GM12875 (cell line): Measurements from ENCODE around the gene FAAP20.
A peak's percentile ranks its signal among the peaks of the same experiment; 100 is the strongest.

Experiments
- H3K4me3 ChIP-seq: one replicate; pipeline ENCODE4 v1.5.1; 2011; ENCODE audit warnings: low read depth, low read length, control low read depth
- TF ChIP-seq, protein P1 (sequence below): IDR thresholded peaks from 2 replicates; pipeline ENCODE4 v1.5.1; 2011; ENCODE audit warnings: low read depth, mild to moderate bottlenecking, control low read depth, inconsistent platforms, low read length, moderate library complexity, borderline replicate concordance; ENCODE audit not compliant: insufficient read depth

FAAP20 gene

GRCh38 chr1:2208309-2209239 lies 14.0 kb upstream of the FAAP20 start:
- TF ChIP-seq, protein P1, sequence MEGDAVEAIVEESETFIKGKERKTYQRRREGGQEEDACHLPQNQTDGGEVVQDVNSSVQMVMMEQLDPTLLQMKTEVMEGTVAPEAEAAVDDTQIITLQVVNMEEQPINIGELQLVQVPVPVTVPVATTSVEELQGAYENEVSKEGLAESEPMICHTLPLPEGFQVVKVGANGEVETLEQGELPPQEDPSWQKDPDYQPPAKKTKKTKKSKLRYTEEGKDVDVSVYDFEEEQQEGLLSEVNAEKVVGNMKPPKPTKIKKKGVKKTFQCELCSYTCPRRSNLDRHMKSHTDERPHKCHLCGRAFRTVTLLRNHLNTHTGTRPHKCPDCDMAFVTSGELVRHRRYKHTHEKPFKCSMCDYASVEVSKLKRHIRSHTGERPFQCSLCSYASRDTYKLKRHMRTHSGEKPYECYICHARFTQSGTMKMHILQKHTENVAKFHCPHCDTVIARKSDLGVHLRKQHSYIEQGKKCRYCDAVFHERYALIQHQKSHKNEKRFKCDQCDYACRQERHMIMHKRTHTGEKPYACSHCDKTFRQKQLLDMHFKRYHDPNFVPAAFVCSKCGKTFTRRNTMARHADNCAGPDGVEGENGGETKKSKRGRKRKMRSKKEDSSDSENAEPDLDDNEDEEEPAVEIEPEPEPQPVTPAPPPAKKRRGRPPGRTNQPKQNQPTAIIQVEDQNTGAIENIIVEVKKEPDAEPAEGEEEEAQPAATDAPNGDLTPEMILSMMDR, result no peak
- H3K4me3 ChIP-seq, result no peak overlapping the region

DNA sequence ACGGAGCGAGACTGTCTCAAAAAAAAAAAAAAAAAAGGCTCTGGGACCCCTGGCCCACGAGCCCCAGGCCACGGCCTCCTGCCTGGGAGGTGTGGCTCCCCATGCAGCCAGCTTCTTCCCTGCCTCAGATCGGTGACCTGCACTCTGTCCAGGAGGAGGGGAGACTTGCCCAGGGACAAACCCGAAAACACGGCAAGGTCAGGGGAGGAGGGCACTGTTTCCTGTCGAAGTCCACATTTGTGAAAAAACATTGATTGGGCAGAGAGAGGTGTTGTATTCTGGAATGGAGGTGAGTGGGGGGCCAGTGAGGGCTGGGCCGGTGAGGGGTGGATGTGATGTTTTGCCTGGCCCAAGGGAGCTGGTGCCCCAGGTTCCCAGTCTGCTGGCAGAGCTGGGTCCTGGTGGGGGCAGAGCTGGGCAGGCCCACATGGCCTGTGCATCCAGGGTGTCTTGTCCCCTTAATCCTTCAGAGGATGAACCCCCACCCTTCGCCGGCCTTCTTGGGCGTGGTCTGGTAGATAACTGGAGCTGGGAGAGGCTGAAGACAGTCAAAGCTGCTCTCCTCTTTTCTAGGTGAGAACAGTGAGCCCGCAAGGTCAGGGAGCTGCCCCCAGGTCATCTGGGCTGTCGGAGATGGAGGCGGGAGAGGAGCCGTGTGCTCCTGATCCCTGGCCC lies 12.4 kb upstream of the FAAP20 start:
- TF ChIP-seq, protein P1, result no peak
- no peak overlapping the region for H3K4me3 ChIP-seq

DNA sequence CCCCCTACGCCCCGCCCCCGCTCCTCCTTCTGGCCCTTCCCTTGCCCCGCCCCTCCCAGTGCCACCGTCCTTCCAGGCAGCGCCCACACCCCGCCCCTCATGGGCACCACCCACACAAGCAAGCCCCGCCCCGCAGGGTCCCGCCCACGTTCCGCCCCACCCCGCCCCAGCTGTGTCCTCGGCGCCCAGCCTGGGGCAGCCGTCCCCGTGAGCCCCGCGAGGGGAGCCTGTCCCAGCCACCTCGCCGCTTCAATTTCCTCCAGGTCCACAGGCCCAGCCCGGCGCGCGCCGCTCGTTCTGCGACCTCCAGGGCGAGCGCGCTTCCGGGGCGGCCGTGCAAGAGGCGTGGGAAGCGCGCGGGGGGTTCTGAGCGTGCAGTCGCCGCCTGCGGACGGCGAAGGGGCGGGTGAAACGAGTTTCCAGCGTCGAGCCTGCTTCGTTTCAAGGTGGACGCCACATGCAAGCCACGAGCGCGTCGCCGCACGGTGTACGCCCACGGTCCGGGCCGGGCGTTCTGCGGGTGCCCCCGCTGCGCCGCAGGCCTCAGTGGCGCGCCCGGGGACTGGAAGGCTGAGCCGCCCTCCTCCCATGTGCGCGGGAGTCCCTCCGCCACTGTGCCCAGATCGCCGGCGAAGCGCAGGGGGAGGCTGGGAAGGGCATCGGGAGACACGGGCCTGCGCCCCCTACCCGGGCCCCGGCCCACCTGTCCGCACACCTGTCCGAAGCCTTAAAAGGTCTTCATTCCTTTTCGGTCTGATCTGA lies 10.8 kb upstream of the FAAP20 start:
- TF ChIP-seq, protein P1, result no peak
- H3K4me3 ChIP-seq, result peak overlapping the region; percentile 49

DNA sequence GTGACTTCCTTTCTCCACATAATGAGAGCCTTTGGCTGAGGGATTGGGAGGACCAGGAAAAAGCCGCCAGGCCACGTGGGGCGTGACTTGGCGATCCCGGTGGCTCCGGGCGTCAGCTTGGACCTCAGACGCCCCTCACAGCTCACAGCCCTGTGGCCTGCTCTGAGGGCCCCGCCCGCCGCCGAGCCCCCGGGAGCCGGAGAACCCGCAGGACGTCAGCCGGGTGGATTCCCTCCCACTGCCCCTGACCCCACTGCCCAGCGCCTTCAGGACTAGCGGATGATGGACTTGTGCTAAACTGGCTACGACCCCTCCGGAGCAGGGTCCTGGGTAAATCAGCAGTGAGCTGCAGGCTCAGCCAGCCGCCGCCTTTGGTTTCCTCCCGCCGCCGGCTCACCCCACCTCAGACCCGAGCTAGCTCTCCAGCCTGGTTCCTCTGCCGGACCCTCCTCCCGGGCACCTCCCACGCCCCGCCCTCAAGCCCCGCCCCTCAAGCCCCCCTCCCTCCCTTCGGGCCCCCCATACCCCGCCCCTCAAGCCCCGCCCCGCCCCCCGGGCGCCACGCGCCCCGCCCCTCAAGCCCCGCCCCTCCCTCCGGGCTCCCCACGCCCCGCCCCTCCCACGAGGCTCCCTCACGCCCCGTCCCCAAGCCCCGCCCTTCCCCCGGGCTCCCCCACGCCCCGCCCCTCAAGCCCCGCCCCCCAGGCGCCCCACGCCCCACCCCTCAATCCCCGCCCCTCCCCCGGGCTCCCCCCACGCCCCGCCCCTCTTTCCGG lies 10.0 kb upstream of the FAAP20 start:
- H3K4me3 ChIP-seq, result peak overlapping the region; percentile 31

DNA sequence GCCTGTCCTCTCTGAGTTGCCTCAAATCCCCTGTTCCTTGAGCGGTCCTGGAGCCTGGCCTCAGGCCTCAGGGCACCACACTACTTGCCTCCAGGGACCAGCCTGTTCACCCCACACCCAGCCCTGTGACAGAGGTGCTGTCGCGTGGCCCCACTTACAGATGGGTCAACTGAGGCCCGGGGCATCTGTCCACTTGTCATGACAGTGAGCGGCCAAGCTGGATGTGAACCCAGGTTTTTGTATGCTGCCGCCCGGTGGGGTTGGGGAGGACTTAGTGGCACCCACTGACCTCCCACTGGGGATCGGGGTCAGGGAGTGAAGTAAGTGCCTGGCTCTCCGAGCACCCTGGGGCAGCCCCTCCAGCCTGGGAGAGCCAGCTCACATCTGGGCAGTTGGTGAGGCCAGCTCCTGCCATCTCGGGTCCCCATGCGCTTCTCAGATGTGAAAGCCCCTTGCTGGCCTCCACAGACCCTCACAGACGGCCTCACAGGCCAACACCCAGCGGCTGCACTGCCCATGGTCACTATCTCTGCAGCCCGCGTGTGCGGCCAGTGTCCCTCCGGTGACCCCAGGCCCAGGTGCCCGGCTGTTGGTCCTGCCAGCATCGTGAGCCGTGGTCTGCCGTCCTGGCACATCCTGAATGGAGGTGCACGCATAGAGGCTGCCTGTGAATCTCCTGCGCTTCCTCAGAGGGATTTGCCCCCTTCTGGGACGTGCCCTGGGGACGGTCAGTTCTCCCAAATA lies 9.3 kb upstream of the FAAP20 start:
- TF ChIP-seq, protein P1, result no peak
- H3K4me3 ChIP-seq, result no peak overlapping the region

More for the DNA sequence above, 10.0 kb upstream of the FAAP20 start:
- TF ChIP-seq, protein P1, result no peak
